Uterus (tissue), 4 donors: Measurements from ENCODE around the gene PIP4K2A. TPM values are rescaled to one million over a fixed set of nuclear protein-coding genes. Genes with fewer than 3 reads are reported as not detected.

Experiments
- DNase-seq, 2 donors: peaks; one replicate each; pipeline ENCODE4 v3.0.0-alpha.2; 2019 to 2020
- H3K27ac ChIP-seq, 2 donors: fragments of 200-600 bp; sonication (generic); 1 replicate in 1 of 2; 2 replicates in 1 of 2; pipeline ENCODE4 v1.5.1; 2016 to 2018
- H3K27me3 ChIP-seq, 2 donors: fragments of 200-600 bp; sonication (generic); one replicate each; pipeline ENCODE4 v1.5.1; 2018 to 2019; ENCODE audit warnings: control low read depth in 1 of 2
- H3K36me3 ChIP-seq, 2 donors: fragments of 200-600 bp; sonication (generic); one replicate each; pipeline ENCODE4 v1.5.1; 2019; ENCODE audit warnings: control low read depth in 1 of 2
- H3K4me1 ChIP-seq, 2 donors: fragments of 200-600 bp; sonication (generic); one replicate each; pipeline ENCODE4 v1.5.1; 2018 to 2019; ENCODE audit warnings: control low read depth in 1 of 2
- H3K4me3 ChIP-seq, 2 donors: fragments of 200-600 bp; sonication (generic); 1 replicate in 1 of 2; 2 replicates in 1 of 2; pipeline ENCODE4 v1.5.1; 2018 to 2019; ENCODE audit warnings: mild to moderate bottlenecking in 1 of 2
- H3K9me3 ChIP-seq, 2 donors: fragments of 200-600 bp; sonication (generic); one replicate each; pipeline ENCODE4 v1.5.1; 2019; ENCODE audit warnings: control low read depth in 1 of 2
- CTCF ChIP-seq, 4 experiments: fragments of 200-600 bp in 2 of 4; fragments of 450-650 bp in 2 of 4; sonication (generic) in 2 of 4; IDR thresholded peaks; one replicate each; pipeline ENCODE4 v1.5.1; 2016 to 2019; ENCODE audit warnings: antibody characterized with exemption in 4 of 4, mild to moderate bottlenecking in 2 of 4, moderate library complexity in 1 of 4
- POLR2A ChIP-seq, 2 donors: fragments of 450-650 bp; IDR thresholded peaks; one replicate each; pipeline ENCODE4 v1.6.1; 2016; ENCODE audit warnings: antibody characterized with exemption in 2 of 2, mild to moderate bottlenecking in 1 of 2, moderate library complexity in 1 of 2
- intact Hi-C: fragments of 100-400 bp; cut with DNase I; formaldehyde crosslinking; loops from one replicate; pipeline ENCODE4 v1.15.1; 2023; ENCODE audit warnings: low total_unique reads
- total RNA-seq, 4 donors: library from RNA; depleted of rRNA in 3 of 4; stranded (reverse); fragments of >200 nt in 3 of 4; gene quantifications; one replicate each; pipeline versions ENCODE4 v1.1.0 to v1.2.4, GENCODE V29; 2014 to 2023
- donor health status: DM: yes; HTN: yes; CAD: no.

The PIP4K2A gene
- total RNA-seq, 4 donors from 2014 or later: 17.4 to 42.4 (median 22.0) TPM

- Histone ChIP-seq H3K36me3 (no peaks in the 10 kb centered on the region), H3K27me3 (no peaks in the 10 kb centered on the region), H3K4me3 (no peak overlapping the region), H3K4me1 (no peaks in the 10 kb centered on the region), H3K27ac (no peak overlapping the region), H3K9me3 (no peaks in the 10 kb centered on the region)
- intact Hi-C loops: no loop called here
- no peak for DNase-seq
- TF ChIP-seq CTCF (IDR thresholded peaks at IDR 0.05): no peak
- TF ChIP-seq POLR2A (IDR thresholded peaks at IDR 0.05): no peak
Observed at GRCh38 chr10:22489467-22489866, 224.9 kb downstream of the PIP4K2A start.

- TF ChIP-seq POLR2A (IDR thresholded peaks at IDR 0.05) (no peak), CTCF (IDR thresholded peaks at IDR 0.05) (no peak)
Observed at GRCh38 chr10:22486431-22486830, 227.9 kb downstream of the PIP4K2A start.

More at GRCh38 chr10:22486431-22486830, 227.9 kb downstream of the PIP4K2A start:
- Histone ChIP-seq H3K27me3 (no peaks in the 10 kb centered on the region), H3K9me3 (no peaks in the 10 kb centered on the region), H3K4me1 (no peaks in the 10 kb centered on the region), H3K4me3 (no peak overlapping the region), H3K27ac (no peak overlapping the region), H3K36me3 (no peaks in the 10 kb centered on the region)
- no peak for DNase-seq
- intact Hi-C loops: no loop called here

Other genes starting within 250 kb of the PIP4K2A start
- gene ARMC3, start 213.5 kb upstream of the PIP4K2A start, total RNA-seq: 10 to 100 TPM in 2 of 4 donors, under 1 TPM in 1, not detected in 1; 0.34 to 51.2 (median 16.3) TPM